Fibroblast of the aortic adventitia (primary cell): Measurements from ENCODE around the gene HOXA6. TPM values are rescaled to one million over a fixed set of nuclear protein-coding genes. Genes with fewer than 3 reads are reported as not detected.

Source experiments
- DNase-seq: peaks from one replicate; pipeline ENCODE4 v3.0.0-alpha.2; 2010; ENCODE audit warnings: low read depth
- H3K4me3 ChIP-seq: 2 replicates; pipeline ENCODE4 v1.5.1; 2011; ENCODE audit warnings: low read depth, mild to moderate bottlenecking, control low read depth, low read length, moderate library complexity
- CTCF ChIP-seq: IDR thresholded peaks from 2 replicates; pipeline ENCODE4 v1.5.1; 2011; ENCODE audit warnings: mild to moderate bottlenecking, low read length, control low read depth, inconsistent platforms; ENCODE audit not compliant: insufficient read depth
- total RNA-seq: library from RNA; depleted of rRNA; stranded (reverse); fragments of >200 nt; gene quantifications from 2 replicates; pipeline ENCODE4 v1.2.3, GENCODE V29; 2012; ENCODE audit warnings: low replicate concordance

HOXA6 gene
- total RNA-seq, 1 donor = not detected

DNA sequence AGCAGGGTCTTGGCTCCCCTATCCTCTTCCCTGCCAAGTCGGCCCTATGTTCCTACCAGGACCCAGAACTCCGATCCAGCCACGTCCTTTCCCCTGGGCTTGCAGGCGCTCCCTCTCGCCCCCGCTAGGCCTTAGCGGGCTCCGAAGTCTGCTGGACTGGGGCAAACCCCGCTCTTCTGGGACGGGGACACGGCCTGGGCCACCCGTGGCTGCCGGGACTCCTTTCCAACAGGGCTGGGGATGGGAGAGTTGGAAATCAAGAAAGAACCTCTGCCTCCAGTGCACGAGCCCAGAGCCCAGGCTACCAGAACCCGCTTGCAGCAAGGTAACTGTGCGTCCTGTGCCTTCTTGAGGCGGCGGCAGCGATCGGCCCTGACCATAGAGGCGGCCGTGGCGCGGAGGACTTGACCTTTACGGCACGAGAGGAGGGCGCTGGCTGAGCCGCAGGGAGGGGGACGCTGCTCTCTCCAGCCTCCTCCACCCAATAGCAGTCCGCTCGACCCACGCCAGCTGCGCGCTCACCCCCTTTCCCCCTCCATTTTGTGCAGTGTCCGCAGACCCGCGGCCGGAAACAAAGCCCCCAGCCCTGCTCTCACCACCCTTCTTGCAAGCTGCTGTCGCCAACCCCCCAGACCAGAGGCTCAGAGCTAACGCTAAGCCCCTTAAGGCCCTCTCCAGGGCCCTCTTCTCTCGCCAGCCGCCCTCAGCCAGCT is 44.4 kb upstream of the HOXA6 start:
- no peak overlapping the region for H3K4me3 ChIP-seq
- no peak for DNase-seq
- TF ChIP-seq CTCF = no peak

DNA sequence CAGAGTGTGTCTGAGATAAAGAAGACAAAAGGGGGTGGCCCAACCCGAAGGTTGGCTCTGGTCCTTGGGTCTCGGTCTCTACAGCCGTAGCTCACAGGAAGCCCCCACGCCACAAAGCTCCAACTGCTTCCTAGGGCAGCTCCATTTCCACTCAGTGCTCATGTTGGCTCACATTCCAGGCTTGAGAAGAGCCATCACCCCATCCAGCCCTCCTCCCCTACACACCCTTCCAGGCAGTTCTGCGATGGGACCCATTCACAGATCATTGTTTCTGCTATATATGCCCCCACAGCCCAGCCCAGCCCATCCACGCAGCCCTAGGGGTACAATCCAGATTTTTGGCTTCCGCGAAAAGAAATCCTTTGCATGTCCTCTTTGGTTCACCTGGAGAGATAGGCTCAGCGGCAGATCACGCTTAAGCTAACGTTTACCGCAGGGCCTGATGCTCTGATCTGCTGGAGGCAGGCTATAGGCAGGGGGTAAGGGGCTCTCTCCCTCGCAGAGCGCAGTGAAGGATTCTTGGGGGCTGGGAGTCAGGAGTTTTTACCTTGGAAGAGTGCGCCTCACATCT is 43.7 kb upstream of the HOXA6 start:
- TF ChIP-seq CTCF = no peak
- no peak for DNase-seq
- H3K4me3 ChIP-seq = no peak overlapping the region

- no peak for TF ChIP-seq CTCF
- H3K4me3 ChIP-seq = no peak overlapping the region
- no peak for DNase-seq
Measured at GRCh38 chr7:27189997-27190748, 42.6 kb upstream of the HOXA6 start.

DNA sequence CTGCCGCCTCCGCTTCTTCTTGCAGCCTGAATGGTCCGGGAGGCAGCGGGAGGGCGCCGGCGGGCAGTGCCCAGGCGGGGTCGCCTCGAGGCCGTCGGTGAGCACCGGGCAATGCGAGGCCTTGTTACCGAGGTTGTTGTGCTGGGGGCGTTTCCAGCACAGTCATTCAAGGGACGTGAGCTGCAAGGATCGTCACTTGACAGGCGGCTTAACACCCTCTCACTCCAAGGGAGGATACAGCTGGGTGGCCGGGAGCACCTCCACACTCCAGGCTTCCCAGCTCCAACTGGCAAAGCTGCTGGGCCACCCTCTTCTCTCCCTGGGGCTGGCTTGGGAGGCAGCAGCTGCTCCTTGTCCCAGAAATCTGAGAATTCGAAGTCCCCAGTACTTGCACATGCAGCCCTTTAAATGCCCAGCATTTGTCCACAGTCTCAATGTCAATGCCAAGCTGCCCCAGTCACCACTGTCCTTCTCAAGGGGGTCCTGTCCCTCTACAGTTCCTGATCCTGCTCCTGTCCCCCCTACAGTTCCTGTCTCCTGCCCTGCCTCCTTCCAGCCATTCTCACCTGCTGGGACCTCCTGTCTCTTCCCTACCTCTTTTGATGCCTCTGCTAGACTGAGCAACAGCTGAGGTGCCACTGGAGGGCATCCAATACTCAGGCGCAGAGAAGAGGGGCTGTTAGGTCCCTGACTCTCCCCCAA is 41.9 kb upstream of the HOXA6 start:
- no peak overlapping the region for H3K4me3 ChIP-seq
- TF ChIP-seq CTCF = no peak
- DNase-seq = no peak

GRCh38 chr7:27188386-27189294 is 41.1 kb upstream of the HOXA6 start:
- H3K4me3 ChIP-seq = no peak overlapping the region
- no peak for TF ChIP-seq CTCF
- peak; percentile 28 for DNase-seq
